Upper lobe of left lung (tissue), 6 donors: ENCODE measurements around the gene OXA1L. TPM values are rescaled to one million over a fixed set of nuclear protein-coding genes. Genes with fewer than 3 reads are reported as not detected.

ENCODE experiments used
- ATAC-seq, 2 donors: fragments of 200-7000 bp; cut with Tn5 transposase; one replicate each; pipeline ENCODE4 v1.9.1; 2022; ENCODE audit warnings: mild to moderate bottlenecking in 2 of 2, moderate library complexity in 2 of 2; ENCODE audit not compliant: low FRiP score in 2 of 2
- DNase-seq, 2 donors: peaks; one replicate each; pipeline ENCODE4 v3.0.0-alpha.2; 2019 to 2020
- H3K27ac ChIP-seq, 4 donors: fragments of 200-600 bp; sonication (generic); one replicate each; pipeline ENCODE4 v1.5.1; 2016 to 2019
- H3K27me3 ChIP-seq, 4 donors: fragments of 200-600 bp; sonication (generic); one replicate each; pipeline ENCODE4 v1.5.1; 2017 to 2019
- H3K36me3 ChIP-seq, 4 donors: fragments of 200-600 bp; sonication (generic); one replicate each; pipeline ENCODE4 v1.5.1; 2016 to 2019
- H3K4me1 ChIP-seq, 4 donors: fragments of 200-600 bp; sonication (generic); one replicate each; pipeline ENCODE4 v1.5.1; 2018 to 2019
- H3K4me3 ChIP-seq, 4 donors: fragments of 200-600 bp; sonication (generic); one replicate each; pipeline ENCODE4 v1.5.1; 2017 to 2019; ENCODE audit warnings: mild to moderate bottlenecking in 2 of 4, moderate library complexity in 1 of 4
- H3K9me3 ChIP-seq, 4 donors: fragments of 200-600 bp; sonication (generic); one replicate each; pipeline ENCODE4 v1.5.1; 2018 to 2019
- EP300 ChIP-seq, 4 donors: sonication (generic); formaldehyde crosslinking; IDR thresholded peaks; one replicate each; pipeline ENCODE4 v1.5.1; 2017; ENCODE audit warnings: antibody characterized with exemption in 4 of 4, control low read depth in 2 of 4
- POLR2A ChIP-seq, 4 donors: fragments of 450-650 bp; IDR thresholded peaks; one replicate each; pipeline ENCODE4 v1.5.1; 2016 to 2017; ENCODE audit warnings: antibody characterized with exemption in 4 of 4, mild to moderate bottlenecking in 2 of 4
- POLR2AphosphoS5 ChIP-seq, 2 donors: sonication (generic); formaldehyde crosslinking; IDR thresholded peaks; one replicate each; pipeline ENCODE4 v1.5.1; 2017; ENCODE audit warnings: antibody characterized with exemption in 2 of 2
- WGBS, 2 donors: methylation state at CpG; one replicate each; pipeline ENCODE4 v1.1.5; 2017 to 2018; 5-methylcytosine and 5-hydroxymethylcytosine counted together
- total RNA-seq, 6 donors: library from RNA; depleted of rRNA in 4 of 6; stranded (reverse); fragments of >200 nt in 4 of 6; gene quantifications; one replicate each; pipeline versions ENCODE4 v1.1.0 to v1.2.1, GENCODE V29; 2016 to 2021
- TF ChIP-seq, protein P1 (sequence below), 6 experiments: fragments of 450-650 bp in 4 of 6; fragments of 200-600 bp in 2 of 6; sonication (generic) in 2 of 6; IDR thresholded peaks; one replicate each; pipeline ENCODE4 v1.5.1; 2016 to 2019; ENCODE audit warnings: antibody characterized with exemption in 6 of 6
- donor health status: DM: no; HTN: no; CAD: no; lungs with moderate emphysema.
- donor health status: DM: no; HTN: yes; CAD: no; lungs with severe emphysema.

The OXA1L gene
- total RNA-seq, 6 donors from 2014 or later, result 54.9 to 137 (median 79.2) TPM

GRCh38 chr14:22739423-22739822 is 27.1 kb upstream of the OXA1L start:
- H3K9me3 ChIP-seq, result no peaks in the 10 kb centered on the region
- H3K4me3 ChIP-seq, result no peak overlapping the region
- no peak for ATAC-seq
- no peak overlapping the region for H3K27ac ChIP-seq
- no peaks in the 10 kb centered on the region for H3K36me3 ChIP-seq
- 35 to 48% methylated on average over 1 of the region's 1 CpG for WGBS, 2 donors
- peaks cover 0 to 8% (median 0%) of the 10 kb centered on the region in 4 donors for H3K4me1 ChIP-seq
- no peaks in the 10 kb centered on the region for H3K27me3 ChIP-seq
- no peak for DNase-seq
- TF ChIP-seq POLR2A (IDR thresholded peaks at IDR 0.05) (no peak), POLR2AphosphoS5 (IDR thresholded peaks at IDR 0.05) (no peak)

- ATAC-seq, result no peak
- no peak overlapping the region for H3K4me3 ChIP-seq
These were observed 26.5 kb upstream of the OXA1L start for GRCh38 chr14:22740020-22740419.

DNA sequence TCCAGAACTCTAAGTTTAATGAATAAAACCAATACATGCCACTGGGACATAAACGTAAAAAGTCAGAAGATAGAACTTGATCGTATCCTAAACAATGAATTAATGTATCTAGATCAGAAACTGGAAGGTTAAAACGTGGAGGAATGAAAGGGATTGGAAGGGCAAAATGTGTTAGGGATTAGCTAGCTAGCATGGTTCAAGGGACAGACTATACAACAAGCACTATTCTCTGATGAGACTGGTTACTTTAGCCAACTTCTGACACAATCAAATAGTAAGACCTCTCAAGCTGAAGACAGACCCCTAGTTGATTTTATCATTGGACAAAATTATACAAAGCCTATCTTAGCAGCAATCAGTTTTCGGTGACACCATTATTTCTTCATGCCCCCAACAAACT is 18.7 kb upstream of the OXA1L start:
- Histone ChIP-seq H3K4me3 (no peak overlapping the region), H3K27me3 (no peaks in the 10 kb centered on the region), H3K9me3 (no peaks in the 10 kb centered on the region), H3K4me1 (no peaks in the 10 kb centered on the region), H3K36me3 (no peaks in the 10 kb centered on the region), H3K27ac (no peak overlapping the region)
- WGBS, 2 donors, result 89 to 92% methylated on average over 4 of the region's 4 CpGs
- DNase-seq, result no peak
- no peak for ATAC-seq
- no peak for TF ChIP-seq POLR2AphosphoS5 (IDR thresholded peaks at IDR 0.05)
- no peak for TF ChIP-seq EP300 (IDR thresholded peaks at IDR 0.05)
- TF ChIP-seq, protein P1, sequence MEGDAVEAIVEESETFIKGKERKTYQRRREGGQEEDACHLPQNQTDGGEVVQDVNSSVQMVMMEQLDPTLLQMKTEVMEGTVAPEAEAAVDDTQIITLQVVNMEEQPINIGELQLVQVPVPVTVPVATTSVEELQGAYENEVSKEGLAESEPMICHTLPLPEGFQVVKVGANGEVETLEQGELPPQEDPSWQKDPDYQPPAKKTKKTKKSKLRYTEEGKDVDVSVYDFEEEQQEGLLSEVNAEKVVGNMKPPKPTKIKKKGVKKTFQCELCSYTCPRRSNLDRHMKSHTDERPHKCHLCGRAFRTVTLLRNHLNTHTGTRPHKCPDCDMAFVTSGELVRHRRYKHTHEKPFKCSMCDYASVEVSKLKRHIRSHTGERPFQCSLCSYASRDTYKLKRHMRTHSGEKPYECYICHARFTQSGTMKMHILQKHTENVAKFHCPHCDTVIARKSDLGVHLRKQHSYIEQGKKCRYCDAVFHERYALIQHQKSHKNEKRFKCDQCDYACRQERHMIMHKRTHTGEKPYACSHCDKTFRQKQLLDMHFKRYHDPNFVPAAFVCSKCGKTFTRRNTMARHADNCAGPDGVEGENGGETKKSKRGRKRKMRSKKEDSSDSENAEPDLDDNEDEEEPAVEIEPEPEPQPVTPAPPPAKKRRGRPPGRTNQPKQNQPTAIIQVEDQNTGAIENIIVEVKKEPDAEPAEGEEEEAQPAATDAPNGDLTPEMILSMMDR (IDR thresholded peaks at IDR 0.05), result no peak
- TF ChIP-seq POLR2A (IDR thresholded peaks at IDR 0.05), result no peak

More at GRCh38 chr14:22740020-22740419, 26.5 kb upstream of the OXA1L start:
- Histone ChIP-seq H3K27me3 (no peaks in the 10 kb centered on the region), H3K4me1 (peaks cover 0 to 8% (median 0%) of the 10 kb centered on the region in 4 donors), H3K9me3 (no peaks in the 10 kb centered on the region), H3K27ac (no peak overlapping the region), H3K36me3 (no peaks in the 10 kb centered on the region)
- TF ChIP-seq EP300 (IDR thresholded peaks at IDR 0.05), result no peak
- TF ChIP-seq POLR2AphosphoS5 (IDR thresholded peaks at IDR 0.05), result no peak
- TF ChIP-seq POLR2A (IDR thresholded peaks at IDR 0.05), result no peak
- TF ChIP-seq, protein P1 (IDR thresholded peaks at IDR 0.05), result no peak
- 72% methylated on average over 3 of the region's 3 CpGs for WGBS, 2 donors
- no peak for DNase-seq

DNA sequence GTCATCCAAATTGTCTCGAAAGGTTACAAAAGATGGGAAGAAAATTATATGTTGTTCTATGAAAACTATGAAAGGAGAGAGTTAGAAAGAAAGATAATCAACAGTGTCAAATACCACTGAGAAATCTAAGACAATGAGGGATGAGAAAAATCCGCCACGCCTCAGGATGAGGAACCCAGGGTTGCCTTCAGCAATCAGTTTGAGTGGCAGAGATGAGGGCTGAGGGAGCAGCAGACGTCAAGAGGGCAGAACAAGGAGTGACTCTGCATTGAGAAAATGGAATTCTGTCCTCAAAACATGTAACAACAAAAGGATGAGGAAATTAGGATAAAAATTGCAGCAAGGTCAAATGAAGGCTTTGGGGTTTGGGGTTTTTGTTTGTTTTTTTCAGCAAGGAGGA is 18.3 kb upstream of the OXA1L start:
- no peak overlapping the region for H3K4me3 ChIP-seq
- WGBS, 2 donors, result 72 to 73% methylated on average over 4 of the region's 4 CpGs
- ATAC-seq (no peak), DNase-seq (no peak)
- H3K36me3 ChIP-seq, result no peaks in the 10 kb centered on the region
- no peaks in the 10 kb centered on the region for H3K9me3 ChIP-seq
- H3K27ac ChIP-seq, result no peak overlapping the region
- no peak for TF ChIP-seq POLR2A (IDR thresholded peaks at IDR 0.05)
- TF ChIP-seq, protein P1 (IDR thresholded peaks at IDR 0.05), result no peak
- no peak for TF ChIP-seq POLR2AphosphoS5 (IDR thresholded peaks at IDR 0.05)
- no peak for TF ChIP-seq EP300 (IDR thresholded peaks at IDR 0.05)
- no peaks in the 10 kb centered on the region for H3K4me1 ChIP-seq
- H3K27me3 ChIP-seq, result no peaks in the 10 kb centered on the region

DNA sequence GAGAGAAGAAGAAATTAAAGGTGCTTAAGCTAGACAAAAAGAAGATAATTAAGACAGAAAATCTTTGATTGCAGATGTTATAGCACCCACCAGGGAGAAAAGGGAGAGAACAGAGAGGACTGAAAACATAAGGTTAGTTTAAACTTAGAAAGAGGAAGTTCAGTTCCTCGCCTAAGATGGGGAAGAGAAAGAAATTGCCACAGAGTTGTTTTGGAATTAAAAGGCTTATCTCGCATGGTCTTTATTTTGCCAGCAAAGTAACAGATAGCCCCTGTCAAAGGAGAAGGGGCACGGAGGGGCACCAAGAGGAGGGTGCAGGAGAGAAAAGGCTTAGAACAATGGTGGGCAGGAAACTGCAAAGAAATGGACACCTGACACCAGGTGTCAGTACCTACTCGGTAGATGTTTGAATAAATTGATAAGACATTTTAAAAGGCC is 17.8 kb upstream of the OXA1L start:
- TF ChIP-seq, protein P1 (IDR thresholded peaks at IDR 0.05), result no peak
- TF ChIP-seq POLR2AphosphoS5 (IDR thresholded peaks at IDR 0.05) (no peak), POLR2A (IDR thresholded peaks at IDR 0.05) (no peak), EP300 (IDR thresholded peaks at IDR 0.05) (no peak)
- WGBS, 2 donors, result 24 to 25% methylated on average over 4 of the region's 4 CpGs
- H3K4me3 ChIP-seq, result no peak overlapping the region
- H3K36me3 ChIP-seq, result no peaks in the 10 kb centered on the region
- H3K4me1 ChIP-seq, result no peaks in the 10 kb centered on the region
- no peak overlapping the region for H3K27ac ChIP-seq
- no peaks in the 10 kb centered on the region for H3K27me3 ChIP-seq
- DNase-seq (no peak), ATAC-seq (peak in 1 of 2 donors; percentile 29)
- H3K9me3 ChIP-seq, result no peaks in the 10 kb centered on the region
